HepG2 (cell line): ENCODE data around the gene HP1BP3. TPM values are rescaled to one million over a fixed set of nuclear protein-coding genes. Genes with fewer than 3 reads are reported as not detected.

Experiments
- ARNTL ChIP-seq: sonication (generic); formaldehyde crosslinking; IDR thresholded peaks from 2 replicates; pipeline ENCODE4 v1.4.0; 2020; ENCODE audit warnings: mild to moderate bottlenecking, missing genetic modification reagents
- CENPBD1 ChIP-seq: sonication (generic); formaldehyde crosslinking; IDR thresholded peaks from 2 replicates; pipeline ENCODE4 v1.8.0; 2022; ENCODE audit warnings: missing genetic modification reagents, low read depth, mild to moderate bottlenecking, borderline replicate concordance
- DRAP1 ChIP-seq: IDR thresholded peaks from 2 replicates; pipeline ENCODE4 v1.6.1; 2016; ENCODE audit warnings: missing genetic modification reagents, missing compliant biosample characterization
- E2F5 ChIP-seq: sonication (generic); formaldehyde crosslinking; conservative IDR thresholded peaks from 2 replicates; pipeline ENCODE4 v1.4.0; 2020; ENCODE audit warnings: missing genetic modification reagents
- ETS1 ChIP-seq: sonication (generic); formaldehyde crosslinking; IDR thresholded peaks from 2 replicates; pipeline ENCODE4 v1.4.0; 2020; ENCODE audit warnings: missing genetic modification reagents
- FOXC1 ChIP-seq: sonication (generic); formaldehyde crosslinking; IDR thresholded peaks from 2 replicates; pipeline ENCODE4 v1.8.0; 2022; ENCODE audit warnings: mild to moderate bottlenecking, missing genetic modification reagents, borderline replicate concordance
- IKZF4 ChIP-seq: sonication (generic); formaldehyde crosslinking; IDR thresholded peaks from 2 replicates; pipeline ENCODE4 v1.5.1; 2020; ENCODE audit warnings: borderline replicate concordance, mild to moderate bottlenecking, low read depth, missing genetic modification reagents; ENCODE audit errors: not compliant biosample characterization
- MEIS1 ChIP-seq: sonication (generic); formaldehyde crosslinking; IDR thresholded peaks from 2 replicates; pipeline ENCODE4 v1.9.0; 2021; ENCODE audit warnings: mild to moderate bottlenecking, missing genetic modification reagents, moderate library complexity, borderline replicate concordance
- MLLT10 ChIP-seq: sonication (generic); formaldehyde crosslinking; IDR thresholded peaks from 2 replicates; pipeline ENCODE4 v1.4.0; 2020; ENCODE audit warnings: missing genetic modification reagents
- MTA1 ChIP-seq: sonication (generic); formaldehyde crosslinking; IDR thresholded peaks from 2 replicates; pipeline ENCODE4 v1.4.0; 2020; ENCODE audit warnings: missing genetic modification reagents, mild to moderate bottlenecking, borderline replicate concordance
- NR2F6 ChIP-seq, 2 experiments: IDR thresholded peaks; 2 replicates each; pipeline ENCODE4 v1.6.1; 2016; ENCODE audit warnings: antibody characterized with exemption in 1 of 2, mild to moderate bottlenecking in 1 of 2
- RXRA ChIP-seq: sonication (generic); formaldehyde crosslinking; IDR thresholded peaks from 2 replicates; pipeline ENCODE4 v1.5.1; 2020; ENCODE audit warnings: missing genetic modification reagents
- RXRB ChIP-seq: IDR thresholded peaks from 2 replicates; pipeline ENCODE4 v1.6.1; 2016; ENCODE audit warnings: borderline replicate concordance, missing genetic modification reagents, missing compliant biosample characterization
- STAT6 ChIP-seq: sonication (generic); formaldehyde crosslinking; IDR thresholded peaks from 2 replicates; pipeline ENCODE4 v1.4.0; 2020; ENCODE audit warnings: missing genetic modification reagents, mild to moderate bottlenecking, borderline replicate concordance
- TCF12 ChIP-seq, 2 experiments: fragments of 450-650 bp in 1 of 2; sonication (generic) in 1 of 2; formaldehyde crosslinking in 1 of 2; IDR thresholded peaks; 2 replicates each; pipeline versions ENCODE4 v1.6.1 to v1.8.0; 2017 to 2022; ENCODE audit warnings: antibody characterized with exemption in 1 of 2, mild to moderate bottlenecking in 1 of 2, missing genetic modification reagents in 1 of 2, moderate library complexity in 1 of 2
- ZNF331 ChIP-seq: sonication (generic); formaldehyde crosslinking; IDR thresholded peaks from 2 replicates; pipeline ENCODE4 v1.4.0; 2020; ENCODE audit warnings: missing genetic modification reagents
- ZNF558 ChIP-seq: sonication (generic); formaldehyde crosslinking; IDR thresholded peaks from 2 replicates; pipeline ENCODE4 v1.9.0; 2022; ENCODE audit warnings: mild to moderate bottlenecking, missing genetic modification reagents, borderline replicate concordance
- ZNF580 ChIP-seq: IDR thresholded peaks from 2 replicates; pipeline ENCODE4 v1.6.1; 2016; ENCODE audit warnings: low read depth, borderline replicate concordance
- ZNF747 ChIP-seq: sonication (generic); formaldehyde crosslinking; IDR thresholded peaks from 2 replicates; pipeline ENCODE4 v1.8.1; 2023; ENCODE audit warnings: missing genetic modification reagents, mild to moderate bottlenecking, borderline replicate concordance
- ZNF761 ChIP-seq: sonication (generic); formaldehyde crosslinking; conservative IDR thresholded peaks from 2 replicates; pipeline ENCODE4 v1.4.0; 2020; ENCODE audit warnings: mild to moderate bottlenecking, missing genetic modification reagents
- polyA plus RNA-seq, 8 experiments: library from polyadenylated mRNA; depleted of rRNA in 3 of 8; stranded (reverse) in 7 of 8; unstranded in 1 of 8; fragments of >200 nt; fragmentation: Illumina TruSeq in 4 of 8; extraction: Trizol in 4 of 8; gene quantifications; 2 replicates each; pipeline versions ENCODE4 v1.2.1 to v1.2.3, GENCODE V29; 2011 to 2016; ENCODE audit warnings: low read depth in 4 of 8, missing spikeins in 1 of 8, mixed read lengths in 1 of 8; ENCODE audit not compliant: insufficient read depth in 1 of 8
- total RNA-seq, 5 experiments: library from RNA; depleted of rRNA; stranded (reverse); fragments of >200 nt; fragmentation: Illumina TruSeq; extraction: Trizol; gene quantifications; 2 replicates each; pipeline ENCODE4 v1.2.3, GENCODE V29; 2016; ENCODE audit warnings: low read depth in 1 of 5

The HP1BP3 gene
- total and polyA plus RNA-seq, 2 of the 13 experiments (the other 11 are each of a cell fraction or from before 2014, with no cell fraction given) = 98.5 to 137 TPM

- TF ChIP-seq CENPBD1 (no peak), ZNF558 (peak; percentile 34; the same call in 1 of the 2 replicates), RXRA (CRISPR knock-in tag) (no peak; the same call in 1 of the 2 replicates), MLLT10 (no peak), RXRB (CRISPR knock-in tag) (peak; percentile 43; the same call in 1 of the 2 replicates), DRAP1 (no peak), IKZF4 (CRISPR knock-in tag) (no peak), ZNF747 (no peak), ZNF580 (CRISPR knock-in tag) (0 out of 2 replicates have a peak, but pooled peaks have one; percentile 45), ZNF331 (peak; percentile 42), ARNTL (CRISPR knock-in tag) (peak; percentile 92), MTA1 (CRISPR knock-in tag) (no peak), FOXC1 (CRISPR knock-in tag) (no peak), STAT6 (no peak), MEIS1 (CRISPR knock-in tag) (peak; percentile 80; the same call in 1 of the 2 replicates), ZNF761 (CRISPR knock-in tag) (no peak), NR2F6 (IDR thresholded peaks at IDR 0.05) (no peak), NR2F6 (CRISPR knock-in tag; IDR thresholded peaks at IDR 0.05) (0 out of 2 replicates have a peak, but pooled peaks have one; percentile 24), ETS1 (no peak), E2F5 (no peak), TCF12 (IDR thresholded peaks at IDR 0.05) (no peak), TCF12 (CRISPR knock-in tag; IDR thresholded peaks at IDR 0.05) (no peak; the same call in 1 of the 2 replicates)
These were observed 54.3 kb downstream of the HP1BP3 start, which contains the start of gene SH2D5 (continued) for GRCh38 chr1:20732588-20733359.
